Ovary (tissue), 9 donors: ENCODE results near the gene ZNF729. TPM values are rescaled to one million over a fixed set of nuclear protein-coding genes. Genes with fewer than 3 reads are reported as not detected.

Experiments
- polyA plus RNA-seq, 2 donors: library from polyadenylated mRNA; stranded (reverse); fragments of 200-250 nt in 1 of 2; fragments of 350-450 nt in 1 of 2; fragmentation: Illumina TruSeq in 1 of 2; extraction: RNeasy Lipid Tissue Mini Kit (QIAGEN cat#74804) in 1 of 2; gene quantifications; one replicate each; pipeline ENCODE4 v1.2.3, GENCODE V29; 2013 to 2014
- small RNA-seq: library from RNA; depleted of rRNA; stranded (forward); fragments of <200 nt; gene quantifications from one replicate; pipeline ENCODE3, GENCODE V24; 2016
- total RNA-seq, 7 donors: library from RNA; depleted of rRNA in 2 of 7; stranded (reverse); fragments of >200 nt in 2 of 7; fragmentation: NEBNext Ultra II Directional in 3 of 7; extraction: Animal tissue kit (Norgen Biotek cat#: 25700) in 3 of 7; gene quantifications; one replicate each; pipeline versions ENCODE4 v1.1.0 to v1.2.4, GENCODE V29; 2016 to 2023
- donor health status: DM: no; HTN: no; CAD: no; lungs with moderate emphysema.
- donor health status: DM: no; HTN: no; CAD: no.
- donor health status: Bipolar disorder and iron deficiency.
- donor health status: DM: yes; HTN: yes; CAD: no.
- donor health status: DM: no; HTN: no; CAD: no.
- donor health status: DM: yes; HTN: yes; CAD: no.

Gene ZNF729
- total and polyA plus RNA-seq, 9 donors, result 0.02 TPM; not detected in 8

Small RNAs within 50 kb of the gene (small RNA-seq; reads per million reads assigned to genes)
- gene AC011494.1, result not detected

Other genes with a start within 250 kb of the ZNF729 start
- gene ZNF257, start 234.0 kb upstream of the ZNF729 start, total RNA-seq, result 1 to 10 TPM in 6 of 7 donors, under 1 TPM in 1; 0.80 to 7.2 (median 4.2) TPM
- gene ZNF257, start 234.0 kb upstream of the ZNF729 start, polyA plus RNA-seq, result 1 to 10 TPM; 1.2 to 1.9 TPM
- 1 to 10 TPM; 1.8 to 6.1 (median 3.7) TPM for gene ZNF676, start 89.5 kb upstream of the ZNF729 start, total RNA-seq
- under 1 TPM; 0.42 to 1.00 TPM for gene ZNF676, start 89.5 kb upstream of the ZNF729 start, polyA plus RNA-seq
- gene ZNF98, start 135.9 kb downstream of the ZNF729 start, total RNA-seq, result 10 to 100 TPM in 1 of 7 donors, 1 to 10 TPM in 6; 5.3 to 18.4 (median 7.4) TPM
- 1 to 10 TPM; 1.7 to 4.2 TPM for gene ZNF98, start 135.9 kb downstream of the ZNF729 start, polyA plus RNA-seq